RWPE1 (cell line): ENCODE data around the gene UQCC5.

Source experiments
- CTCF ChIA-PET: fragments of 350-600 bp; sonication (Branson Sonifier 250); formaldehyde crosslinking; extraction: SDS; loops from one replicate; lab custom pipeline; 2021; lab: Yijun Ruan, JAX
- POLR2A ChIA-PET: fragments of 400-600 bp; formaldehyde crosslinking; extraction: SDS; loops from one replicate; lab custom pipeline; 2020; ENCODE audit warnings: antibody characterized with exemption; ENCODE audit not compliant: low non-redundant PET; lab: Yijun Ruan, JAX
- DNase-seq: peaks from one replicate; pipeline ENCODE4 v3.0.0; 2012; ENCODE audit warnings: low spot score
- H3K27ac ChIP-seq: fragments of 450-650 bp; 2 replicates; pipeline ENCODE4 v1.5.1; 2017
- CTCF ChIP-seq: fragments of 450-650 bp; conservative IDR thresholded peaks from 2 replicates; pipeline ENCODE4 v1.5.1; 2017; ENCODE audit warnings: low read depth, mild to moderate bottlenecking

The UQCC5 gene

GRCh38 chr3:52552089-52552488 is 15.7 kb downstream of the UQCC5 start:
- DNase-seq, result no peak
- H3K27ac ChIP-seq, result no peak overlapping the region; the same call in 1 of the 2 replicates
- no peak for TF ChIP-seq CTCF
- CTCF ChIA-PET, result no interaction called here
- POLR2A ChIA-PET, result no interaction called here

GRCh38 chr3:52554026-52554755 is 17.8 kb downstream of the UQCC5 start:
- CTCF ChIA-PET, result no interaction called here
- no peak for DNase-seq
- TF ChIP-seq CTCF, result no peak
- no peak overlapping the region for H3K27ac ChIP-seq
- POLR2A ChIA-PET, result no interaction called here

- ChIA-PET CTCF (no interaction called here), POLR2A (no interaction called here)
- DNase-seq, result no peak
- no peak for TF ChIP-seq CTCF
- H3K27ac ChIP-seq, result no peak overlapping the region
Measured at GRCh38 chr3:52555056-52555455, 18.7 kb downstream of the UQCC5 start.

GRCh38 chr3:52557011-52557960 is 20.9 kb downstream of the UQCC5 start:
- TF ChIP-seq CTCF, result no peak
- POLR2A ChIA-PET, result no interaction called here
- CTCF ChIA-PET, result no interaction called here
- DNase-seq, result no peak
- H3K27ac ChIP-seq, result no peak overlapping the region

GRCh38 chr3:52558436-52558835 is 22.0 kb downstream of the UQCC5 start:
- ChIA-PET POLR2A (no interaction called here), CTCF (interaction anchor here (0.6 kb wide), 1 partner anchor 131 kb away, joined by 3 read pairs; no protein-coding TSS in a partner anchor)
- no peak for DNase-seq
- H3K27ac ChIP-seq, result no peak overlapping the region
- TF ChIP-seq CTCF, result no peak

GRCh38 chr3:52561028-52561747 is 24.8 kb downstream of the UQCC5 start:
- H3K27ac ChIP-seq, result no peak overlapping the region
- TF ChIP-seq CTCF, result no peak
- no peak for DNase-seq
- POLR2A ChIA-PET, result no interaction called here
- CTCF ChIA-PET, result interaction anchor here (0.6 to 0.7 kb wide), 3 partner anchors 90 to 344 kb away, joined by 4 to 7 read pairs (median 7); no protein-coding TSS in a partner anchor
